GM12872 (cell line): ENCODE results near the gene SOCS1.
A peak's percentile ranks its signal among the peaks of the same experiment; 100 is the strongest.

Experiments used
- CTCF ChIP-seq: IDR thresholded peaks from 3 replicates; pipeline ENCODE4 v1.5.1; 2011; ENCODE audit warnings: low read depth, mild to moderate bottlenecking, low read length, moderate library complexity; ENCODE audit not compliant: insufficient read depth

SOCS1 gene

GRCh38 chr16:11298143-11298900 lies 42.3 kb upstream of the SOCS1 start:
- TF ChIP-seq CTCF: no peak

- peak; percentile 33; the same call in 1 of the 3 replicates for TF ChIP-seq CTCF
These were observed 41.6 kb upstream of the SOCS1 start for GRCh38 chr16:11297492-11298142.

GRCh38 chr16:11296706-11297491 lies 40.9 kb upstream of the SOCS1 start:
- TF ChIP-seq CTCF: no peak

GRCh38 chr16:11296351-11296705 lies 40.3 kb upstream of the SOCS1 start:
- no peak for TF ChIP-seq CTCF

GRCh38 chr16:11295672-11296071 lies 39.7 kb upstream of the SOCS1 start:
- TF ChIP-seq CTCF: no peak

GRCh38 chr16:11292076-11292748 lies 36.2 kb upstream of the SOCS1 start:
- no peak for TF ChIP-seq CTCF

GRCh38 chr16:11291091-11291703 lies 35.2 kb upstream of the SOCS1 start:
- no peak for TF ChIP-seq CTCF
